Activated effector memory CD4-positive, alpha-beta T cell treated with anti-CD3 and anti-CD28 coated beads, Interleukin-2, amount 50 U/mL, for 16 hours (primary cell): ENCODE measurements around the gene CD300E.
"Not testable (repeated sequence)": the region's sequence is repeated elsewhere in the genome, so short reads cannot be mapped to it uniquely, and the experiment has no call there.

Experiments
- DNase-seq: peaks from one replicate; pipeline ENCODE4 v3.0.0-alpha.2; 2020

Gene CD300E

DNA sequence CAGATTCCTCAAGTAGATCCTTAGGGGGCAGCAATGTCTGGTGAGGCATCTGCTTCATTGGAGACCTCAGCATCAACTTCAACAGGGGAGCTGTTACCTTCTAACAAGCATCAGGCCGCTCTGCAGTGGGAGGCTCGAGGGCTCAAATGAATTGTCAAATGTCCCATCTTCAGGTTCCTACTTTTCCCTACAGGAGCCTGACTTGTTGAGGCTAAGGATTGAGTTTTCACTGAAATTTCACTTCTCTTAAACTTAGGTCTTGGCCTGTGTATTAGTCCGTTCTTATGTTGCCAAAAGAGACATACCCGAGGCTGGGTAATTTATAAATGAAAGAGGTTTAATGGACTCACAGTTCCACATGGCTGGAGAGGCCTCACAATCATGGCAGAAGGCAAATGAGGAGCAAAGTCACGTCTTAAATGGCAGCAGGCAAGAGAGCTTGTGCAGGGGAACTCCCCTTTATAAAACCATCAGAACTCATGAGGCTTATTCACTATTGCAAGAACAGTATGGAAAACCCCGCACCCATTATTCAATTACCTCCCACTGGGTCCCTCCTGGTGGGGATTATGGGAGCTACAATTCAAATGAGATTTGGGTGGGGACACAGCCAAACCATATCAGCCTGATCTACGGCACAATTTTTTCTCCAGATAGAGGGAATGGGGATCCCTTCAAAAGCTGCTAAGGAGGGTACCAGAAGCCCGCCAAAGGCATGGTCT is 26.3 kb downstream of the CD300E start:
- no peak for DNase-seq

DNA sequence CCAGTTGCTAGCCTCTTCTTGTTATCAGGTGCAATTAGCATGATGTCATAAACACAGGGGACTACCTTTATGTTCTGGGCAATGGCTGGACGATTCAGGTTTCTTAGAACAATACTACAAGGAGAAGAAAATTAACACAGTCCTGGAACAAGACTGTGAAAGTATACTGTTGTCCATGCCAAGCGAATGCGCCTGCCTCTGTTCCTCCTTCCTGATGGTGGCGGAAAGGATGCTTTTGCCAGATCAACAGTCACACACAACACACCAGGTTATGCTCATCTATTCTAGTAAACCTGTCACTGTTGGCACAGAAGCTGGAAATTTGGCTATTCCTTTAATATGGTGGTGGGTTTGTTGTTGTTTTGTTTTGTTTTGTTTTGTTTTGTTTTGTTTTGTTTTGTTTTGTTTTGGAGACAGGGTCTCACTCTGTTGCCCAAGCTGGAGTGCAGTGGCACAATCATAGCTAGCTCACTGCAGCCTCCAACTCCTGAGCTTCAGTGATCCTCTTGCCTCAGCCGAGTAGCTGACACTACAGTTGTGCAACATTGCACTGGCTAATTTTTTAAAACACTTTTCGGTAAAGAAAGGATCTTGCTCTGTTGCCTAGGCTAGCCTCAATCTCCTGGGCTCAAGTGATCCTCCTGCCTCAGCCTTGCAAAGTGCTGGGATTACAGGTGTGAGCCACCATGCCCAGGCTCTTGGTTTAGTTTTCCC is 28.3 kb downstream of the CD300E start:
- DNase-seq = no peak

DNA sequence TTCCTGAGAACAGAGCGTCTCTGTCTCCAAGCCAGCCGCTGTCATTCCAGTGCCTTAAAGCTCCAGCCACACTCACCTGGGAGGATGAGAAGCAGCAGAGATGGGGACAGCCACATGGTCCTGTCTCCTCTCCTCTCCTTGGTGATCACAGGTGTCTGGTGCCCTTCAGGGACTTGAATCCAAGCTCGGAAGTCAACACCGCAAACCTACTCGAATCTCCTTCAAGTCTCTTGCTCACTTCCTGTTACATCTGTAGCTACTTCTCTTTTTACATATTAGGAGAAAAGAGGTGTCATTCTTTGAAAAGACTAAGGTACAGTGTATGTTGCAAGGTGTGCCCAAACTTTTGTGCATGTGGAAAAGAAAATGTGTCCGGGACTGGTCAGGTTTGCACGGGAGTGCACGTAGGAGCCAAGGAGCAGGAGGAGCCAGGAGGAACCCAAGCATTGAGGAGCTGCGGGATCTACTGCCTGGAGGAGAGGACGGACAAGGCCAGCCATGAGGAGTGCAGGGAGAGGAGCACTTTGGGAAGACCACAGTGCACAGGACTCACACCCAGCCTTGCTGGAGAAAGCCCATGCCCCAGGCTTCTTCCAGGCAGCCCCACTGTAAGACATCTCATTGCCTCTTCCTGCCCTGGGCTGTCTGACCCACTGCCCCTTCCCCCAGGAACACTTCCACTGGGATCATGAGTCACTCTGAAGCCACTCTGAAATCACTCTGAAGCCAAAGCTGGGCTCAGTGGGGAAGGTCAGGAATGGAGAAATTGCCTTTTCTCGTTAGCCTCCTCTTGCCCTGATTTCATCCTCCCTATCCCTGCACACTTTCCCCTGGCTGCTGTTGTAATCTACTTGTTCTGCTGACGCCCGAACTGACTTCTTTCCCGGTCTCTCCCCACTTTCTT is 31.2 kb downstream of the CD300E start, which contains the start of gene CD300LD:
Gene CD300LD, minus strand, starts transcription at position 197 of the 904 bp plus-strand sequence. Its CDS starts 81 bp downstream, at position 116.
- no peak for DNase-seq

DNA sequence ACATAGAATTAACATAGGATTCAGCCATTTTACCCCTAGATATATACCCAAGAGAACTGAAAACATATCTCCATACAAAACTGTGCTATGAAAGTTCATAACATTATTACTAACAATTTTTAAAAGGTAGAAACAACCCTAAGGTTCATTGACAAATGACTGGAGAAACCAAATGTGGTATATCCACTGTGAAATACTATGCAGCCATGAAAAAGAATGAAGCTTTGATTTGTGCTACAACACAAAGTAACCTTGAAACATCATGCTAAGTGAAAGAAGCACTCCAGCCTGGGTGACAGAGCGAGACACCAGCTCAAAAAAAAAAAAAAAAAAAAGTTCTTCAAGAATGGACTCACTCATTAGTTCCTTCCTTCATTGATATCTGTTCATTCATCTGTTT is 32.0 kb downstream of the CD300E start:
- DNase-seq = no peak

DNA sequence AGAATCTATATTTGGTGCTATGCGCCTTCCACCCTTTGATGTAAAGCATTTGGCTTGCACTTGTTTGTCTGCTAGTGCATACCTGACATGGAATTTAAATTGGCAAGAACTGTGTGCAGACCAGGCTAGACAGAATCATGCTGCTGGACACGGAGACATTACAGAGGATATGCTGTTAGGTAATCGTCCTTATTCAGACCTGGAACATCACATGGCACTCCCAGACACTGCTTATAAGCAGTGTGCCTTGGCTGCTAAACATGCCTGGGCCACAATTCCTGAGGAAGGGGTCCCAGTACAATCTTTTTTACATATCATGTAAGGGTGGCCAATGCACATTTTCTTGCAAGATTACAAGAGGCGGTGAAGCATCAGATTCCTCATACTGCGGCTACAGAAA is 37.8 kb downstream of the CD300E start:
- DNase-seq = no peak

DNA sequence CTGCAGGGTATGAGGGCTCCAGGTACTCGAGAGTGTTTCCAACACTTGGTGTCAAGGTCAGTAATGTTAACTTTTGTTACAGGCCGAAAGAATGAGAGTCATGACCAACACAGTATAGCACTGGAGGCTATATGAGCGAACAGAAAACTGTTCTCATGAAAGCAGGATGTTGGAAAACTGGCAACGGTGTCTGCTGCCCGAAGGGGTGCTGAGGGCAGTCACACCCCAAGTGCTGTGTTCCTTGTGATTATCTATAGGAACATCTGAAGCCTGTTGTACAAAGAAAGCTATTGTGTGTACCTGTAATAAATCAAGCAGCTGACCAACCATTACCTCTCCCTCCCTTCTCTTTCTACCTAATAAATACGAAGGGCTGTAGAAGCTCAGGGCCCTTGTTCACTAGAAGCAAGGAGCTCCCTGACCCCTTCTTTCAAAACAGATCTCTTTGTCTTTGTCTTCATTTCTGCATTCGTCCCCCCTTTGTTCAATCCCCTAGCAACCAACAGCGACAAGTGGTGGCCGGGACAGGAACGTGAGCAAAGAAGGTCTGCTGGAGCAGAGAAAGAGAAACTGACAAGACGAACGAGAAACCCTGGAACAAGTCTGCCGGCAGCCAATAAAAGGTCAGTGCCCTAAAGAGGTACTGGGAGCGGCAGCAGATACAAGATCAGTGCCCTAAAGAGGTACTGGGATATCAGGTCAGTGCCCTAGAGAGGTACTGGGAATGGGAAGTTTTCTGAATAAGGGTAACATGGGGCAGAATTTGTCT is 39.1 kb downstream of the CD300E start:
- no peak for DNase-seq

DNA sequence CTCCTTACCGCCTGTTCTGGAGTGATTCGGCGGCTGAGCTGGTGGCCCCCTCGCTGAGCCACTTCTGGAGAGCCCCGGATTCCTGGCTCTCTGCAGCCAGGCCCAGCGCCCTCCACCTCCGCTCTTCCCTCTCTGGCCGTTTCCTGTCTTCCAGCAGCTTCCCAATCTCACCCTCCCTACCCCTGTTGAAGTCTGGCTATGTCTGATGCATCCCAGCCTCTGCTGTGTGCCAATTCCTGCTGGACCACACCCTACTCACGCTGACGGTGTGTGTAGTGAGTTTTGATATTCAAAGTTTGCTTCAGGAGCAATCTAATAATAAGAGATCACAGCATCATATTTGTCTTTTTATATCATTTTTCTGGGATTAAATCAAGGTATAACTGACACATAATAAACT is 40.9 kb downstream of the CD300E start:
- DNase-seq = no peak

DNA sequence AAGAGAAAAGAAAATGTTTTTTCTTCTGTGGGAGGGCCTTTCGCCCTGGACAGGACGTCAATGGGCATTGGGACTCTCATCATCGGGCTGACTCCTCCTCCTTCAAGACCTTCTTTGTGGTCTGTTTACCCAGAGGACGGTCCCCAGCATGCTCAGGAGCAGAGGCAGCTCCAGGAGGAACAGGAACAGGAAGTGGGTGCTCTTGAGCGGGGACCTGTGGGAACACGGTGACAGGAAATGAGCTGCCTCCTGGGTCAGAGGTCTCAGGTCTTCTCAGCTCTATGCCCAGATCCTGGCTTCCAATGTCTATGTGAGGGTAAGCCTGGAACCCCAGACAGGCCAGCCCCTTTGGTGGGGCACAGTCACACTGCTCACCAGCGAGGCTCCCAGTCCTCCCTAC is 43.6 kb downstream of the CD300E start:
- no peak for DNase-seq

DNA sequence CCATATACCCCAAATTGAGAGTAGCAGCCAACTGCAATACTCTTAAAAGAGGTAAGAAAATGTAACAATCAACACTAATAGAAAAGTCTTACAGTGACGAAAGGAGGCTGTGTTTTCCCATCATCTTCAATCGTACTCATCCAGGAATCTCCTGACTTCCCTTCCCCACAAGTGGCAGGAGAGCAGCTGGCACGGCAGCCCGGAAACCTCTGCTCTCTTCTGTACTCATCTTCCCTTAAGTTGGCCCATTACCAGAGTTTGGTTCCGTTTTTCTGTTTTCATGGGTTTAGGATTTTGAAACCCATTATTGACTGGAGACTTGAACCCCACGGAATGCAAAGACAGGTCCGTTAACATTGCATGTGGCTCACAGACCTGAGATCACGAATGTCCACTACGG is 44.6 kb downstream of the CD300E start:
- DNase-seq = no peak

DNA sequence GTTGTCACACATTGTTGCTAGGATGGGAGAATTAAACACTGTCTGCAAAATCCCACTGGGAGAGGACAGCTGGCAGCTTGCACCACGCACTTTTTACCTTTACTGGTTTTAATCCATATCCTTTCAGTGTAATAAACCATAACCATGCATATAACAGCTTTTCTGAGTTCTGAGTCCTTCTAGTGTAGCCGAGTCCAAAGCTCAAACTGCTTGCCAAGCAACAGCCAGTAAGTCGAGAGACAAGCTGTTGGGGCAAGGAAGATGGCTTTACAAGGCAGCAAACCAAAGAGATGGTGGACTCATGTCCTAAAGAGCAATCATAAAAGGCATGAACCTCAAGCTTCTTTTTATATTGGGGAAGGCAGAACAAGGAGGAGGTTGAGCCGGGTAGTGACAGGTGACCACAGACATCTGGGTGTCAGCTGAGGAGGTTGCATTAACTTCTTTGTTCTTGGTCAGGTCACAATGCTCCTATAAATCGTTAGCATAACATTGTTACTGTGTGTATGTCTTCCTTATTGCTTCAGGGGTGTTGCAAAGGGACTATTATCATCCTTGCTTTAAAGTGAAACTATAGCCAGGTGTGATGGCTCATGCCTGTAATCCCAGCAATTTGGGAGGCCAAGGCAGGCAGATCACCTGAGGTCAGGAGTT is 48.9 kb downstream of the CD300E start:
- DNase-seq = no peak

DNA sequence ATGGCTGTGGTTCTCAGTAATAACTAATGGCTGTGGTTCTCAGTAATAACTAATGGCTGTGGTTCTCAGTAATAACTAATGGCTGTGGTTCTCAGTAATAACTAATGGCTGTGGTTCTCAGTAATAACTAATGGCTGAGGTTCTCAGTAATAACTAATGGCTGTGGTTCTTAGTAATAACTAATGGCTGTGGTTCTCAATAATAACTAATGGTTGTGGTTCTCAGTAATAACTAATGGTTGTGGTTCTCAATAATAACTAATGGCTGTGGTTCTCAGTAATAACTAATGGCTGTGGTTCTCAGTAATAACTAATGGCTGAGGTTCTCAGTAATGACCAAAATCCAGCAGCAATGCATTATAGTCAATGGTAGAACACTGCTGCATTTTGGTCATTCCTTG is 49.9 kb downstream of the CD300E start:
- not testable (repeated sequence) for DNase-seq

DNA sequence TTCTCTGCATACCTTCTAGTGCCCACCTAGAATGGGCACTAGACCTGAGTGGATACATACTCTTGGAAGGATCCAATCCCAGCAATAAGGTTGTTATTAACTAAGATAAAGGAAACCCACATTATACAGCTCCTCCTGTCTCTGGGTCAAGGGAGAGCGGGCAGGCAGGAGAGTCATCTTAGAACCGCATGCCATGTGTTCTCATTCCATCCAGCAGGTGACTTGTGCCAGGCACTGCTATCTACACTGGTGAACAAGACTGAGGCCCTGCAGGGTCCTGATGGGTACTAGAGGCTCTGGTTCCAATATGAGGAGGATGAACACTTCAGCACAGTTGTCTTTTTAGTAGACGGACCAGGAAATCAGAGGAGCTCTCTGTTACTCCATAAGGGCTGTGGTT is 50.4 kb downstream of the CD300E start:
- no peak for DNase-seq

DNA sequence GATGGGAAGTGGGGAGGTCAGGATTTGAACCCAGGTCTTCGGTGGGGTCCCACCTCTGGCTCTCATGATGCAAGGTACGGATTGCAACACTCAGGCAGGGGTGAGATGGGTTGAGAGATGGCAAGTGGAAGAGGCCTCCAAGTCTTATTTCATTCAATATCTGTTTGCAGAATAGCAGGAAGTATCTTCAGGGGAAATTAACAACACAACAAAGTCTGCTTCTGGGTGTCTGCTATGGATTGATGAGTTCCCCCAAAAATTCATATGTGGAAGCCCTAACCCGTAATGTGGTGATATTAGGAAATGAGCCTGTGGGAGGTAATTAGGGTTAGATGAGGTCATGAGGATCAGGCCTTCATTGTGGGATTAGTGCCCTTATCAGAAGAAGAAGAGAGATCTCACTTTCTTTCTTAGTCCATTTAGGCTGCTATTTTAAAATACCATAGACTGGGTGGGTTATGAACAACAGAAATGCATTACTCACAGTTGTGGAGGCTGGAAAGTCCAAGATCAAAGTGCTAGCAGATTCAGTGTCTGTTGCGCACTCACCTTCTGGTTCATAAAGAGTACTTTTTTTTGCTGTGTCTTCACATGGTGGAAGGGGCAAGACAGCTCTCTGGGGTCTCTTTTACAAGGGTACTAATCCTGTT is 51.8 kb downstream of the CD300E start:
- DNase-seq = no peak

DNA sequence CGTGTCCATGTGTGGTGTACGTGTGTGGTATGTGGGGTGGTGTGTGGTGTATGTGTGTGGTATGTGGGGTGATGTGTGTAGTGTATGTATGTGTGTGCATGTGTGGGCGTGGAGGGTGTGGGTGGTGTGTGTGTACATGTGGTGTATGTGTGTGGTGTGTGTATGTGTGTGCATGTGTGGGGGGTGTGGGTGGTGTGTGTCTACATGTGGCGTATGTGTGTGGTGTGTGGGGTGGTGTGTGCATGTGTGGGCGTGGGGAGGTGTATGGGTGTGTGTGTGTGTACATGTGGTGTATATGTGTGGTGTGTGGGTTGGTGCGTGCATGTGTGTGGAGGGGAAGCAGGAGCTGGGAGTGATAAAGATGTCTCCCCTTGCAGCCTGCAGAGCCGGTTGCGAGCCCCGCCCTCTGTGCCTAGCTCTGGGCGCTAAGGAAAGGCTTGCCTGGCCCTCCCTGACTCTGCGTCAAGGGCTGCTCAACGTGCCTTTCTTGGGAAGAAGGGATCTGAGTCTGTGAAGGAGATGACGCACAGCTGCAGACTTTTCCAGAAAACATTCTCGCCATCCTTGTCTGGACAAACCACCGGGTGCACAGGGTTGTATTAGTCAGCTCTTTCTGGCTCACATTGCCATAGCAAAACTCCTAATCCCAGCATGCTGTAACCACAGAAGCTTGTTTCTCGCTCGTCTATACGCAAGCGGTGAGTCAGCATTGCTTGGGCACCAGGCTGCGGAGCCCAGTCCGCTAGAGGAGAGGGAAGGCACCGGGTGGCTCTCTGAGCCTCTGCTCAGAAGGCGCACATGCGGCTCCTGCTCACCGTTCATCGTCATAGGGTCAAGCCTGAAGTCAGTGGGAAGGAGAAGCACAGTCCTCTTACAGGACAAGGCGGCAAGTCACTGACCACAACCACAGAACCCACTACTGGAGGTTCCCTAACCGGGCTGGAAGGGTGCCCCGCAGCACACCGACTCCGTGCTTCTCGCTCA is 54.2 kb downstream of the CD300E start:
- DNase-seq = no peak

DNA sequence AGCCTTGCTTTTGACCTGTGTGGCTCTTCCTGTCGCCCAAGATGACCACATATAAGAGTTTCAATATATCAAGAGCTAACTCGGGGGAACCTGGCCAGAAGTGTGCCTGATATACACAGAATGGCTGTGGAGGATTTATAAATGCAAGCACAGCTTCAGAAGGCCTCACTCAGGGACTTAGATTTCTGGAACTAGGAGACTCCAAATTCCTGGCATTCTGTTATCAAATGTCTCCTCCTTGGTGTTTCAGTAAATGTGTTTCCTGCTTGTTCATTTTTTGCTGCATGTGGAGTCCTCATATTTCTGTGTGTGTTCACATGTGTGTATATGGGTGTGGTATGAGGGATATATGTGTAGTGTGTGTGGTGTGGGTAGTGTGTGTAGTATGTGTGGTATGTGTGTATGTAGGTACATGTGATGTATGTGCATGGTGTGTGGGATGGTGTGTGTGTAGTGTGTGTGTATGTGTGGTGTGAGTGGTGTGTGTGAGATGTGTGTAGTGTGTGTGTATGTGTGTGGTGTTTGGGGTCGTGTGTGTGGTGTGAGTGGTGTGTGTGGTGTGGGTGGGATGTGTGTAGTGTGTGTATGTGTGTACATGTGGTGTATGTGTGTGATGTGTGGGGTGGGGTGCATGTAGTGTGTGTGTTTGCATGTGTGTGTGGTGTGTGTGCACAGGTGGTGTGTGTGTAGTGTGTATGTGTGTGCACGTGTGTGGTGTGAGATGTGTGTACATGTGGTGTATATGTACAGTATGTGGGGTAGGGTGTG is 55.2 kb downstream of the CD300E start:
- DNase-seq = no peak

DNA sequence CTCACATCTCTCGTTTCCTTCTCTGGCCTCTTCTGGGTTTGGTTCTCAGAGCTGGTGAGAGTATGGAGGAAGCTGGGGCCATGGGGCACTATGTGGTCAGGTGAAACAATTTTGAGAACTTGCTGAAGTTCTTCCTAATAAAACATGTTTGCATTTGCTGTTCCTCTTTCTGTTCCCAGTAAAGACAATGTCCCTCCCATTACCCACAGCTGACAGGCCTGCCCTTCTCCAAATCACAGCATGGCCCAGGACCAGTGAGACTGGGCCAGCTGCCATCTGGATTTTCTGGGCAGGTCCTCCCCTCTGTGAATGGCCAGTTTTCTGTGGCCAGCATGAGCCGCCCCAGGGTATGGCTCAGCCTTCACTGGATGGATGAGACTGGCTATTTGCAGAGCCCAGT is 56.1 kb downstream of the CD300E start, which contains the start of gene CD300H:
Gene CD300H, minus strand, starts transcription at position 113 of the 400 bp plus-strand sequence.
- DNase-seq = no peak

DNA sequence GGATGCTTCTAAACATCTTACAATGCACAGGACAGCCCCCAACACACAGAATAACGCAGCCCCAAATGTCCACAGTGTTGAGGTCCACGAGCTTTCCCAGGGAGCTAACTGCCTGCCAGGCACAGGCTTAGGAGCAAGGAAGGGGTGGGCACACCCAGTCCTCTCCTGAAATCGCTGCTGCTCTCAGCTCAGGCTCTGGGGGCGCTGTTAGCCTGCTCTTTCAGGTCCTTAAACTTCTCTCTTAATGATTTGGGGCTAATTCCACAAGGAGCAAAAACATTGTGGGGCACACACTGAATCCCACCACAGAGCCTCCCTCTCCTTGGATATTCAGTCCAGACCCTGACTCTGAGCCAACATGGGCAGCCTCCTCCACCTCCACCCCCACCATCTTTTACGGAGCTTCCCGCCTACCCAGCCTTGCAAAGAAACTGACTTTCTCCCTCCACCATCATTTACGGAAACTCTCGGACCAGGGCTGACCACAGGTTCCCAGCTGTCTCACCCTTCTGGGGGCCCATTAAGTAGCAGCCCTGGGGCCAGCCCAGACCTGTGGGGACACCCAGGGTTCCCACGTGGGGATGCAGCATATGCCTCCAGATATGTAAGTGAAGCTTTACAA is 57.3 kb downstream of the CD300E start:
- no peak for DNase-seq

DNA sequence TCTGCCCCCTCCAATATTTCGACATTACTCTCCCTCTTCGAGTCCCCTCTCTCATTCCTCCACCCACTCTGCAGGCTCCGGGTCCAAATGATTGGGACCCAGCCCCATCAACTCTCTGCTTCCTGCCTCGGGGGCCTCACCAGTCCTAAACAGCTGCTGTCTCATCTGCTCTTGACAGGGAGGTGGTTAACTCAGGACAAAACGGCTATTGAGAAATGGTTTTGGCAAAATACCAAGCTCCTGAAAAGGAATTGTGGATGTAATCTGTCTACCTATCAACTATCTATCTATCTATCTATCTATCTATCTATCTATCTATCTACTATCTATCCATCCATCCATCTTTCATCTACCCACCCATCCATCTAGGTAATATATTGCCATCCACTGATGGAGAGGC is 58.4 kb downstream of the CD300E start:
- DNase-seq = no peak

DNA sequence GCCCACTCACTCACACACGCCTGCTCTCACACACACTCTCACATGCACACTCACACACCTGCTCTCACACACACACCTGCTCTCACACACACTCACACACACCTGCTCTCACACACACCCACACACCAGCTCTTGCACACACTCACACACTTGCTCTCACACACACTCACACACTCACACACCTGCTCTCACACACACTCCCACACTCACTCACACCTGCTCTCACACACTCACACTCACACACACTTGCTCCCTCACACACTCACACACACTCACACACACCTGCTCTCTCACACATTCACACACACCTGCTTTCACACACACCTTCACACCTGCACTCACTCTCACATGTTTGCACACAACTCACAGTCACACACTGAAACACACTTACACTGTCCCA is 60.2 kb downstream of the CD300E start:
- no peak for DNase-seq
